ENCODE measurements around the gene C5. TPM values are rescaled to one million over a fixed set of nuclear protein-coding genes. Genes with fewer than 3 reads are reported as not detected.
A peak's percentile ranks its signal among the peaks of the same experiment; 100 is the strongest.

Gene C5
- total RNA-seq, 3 donors from 2014 or later: 0.58 to 3.8 (median 1.3) TPM

DNA sequence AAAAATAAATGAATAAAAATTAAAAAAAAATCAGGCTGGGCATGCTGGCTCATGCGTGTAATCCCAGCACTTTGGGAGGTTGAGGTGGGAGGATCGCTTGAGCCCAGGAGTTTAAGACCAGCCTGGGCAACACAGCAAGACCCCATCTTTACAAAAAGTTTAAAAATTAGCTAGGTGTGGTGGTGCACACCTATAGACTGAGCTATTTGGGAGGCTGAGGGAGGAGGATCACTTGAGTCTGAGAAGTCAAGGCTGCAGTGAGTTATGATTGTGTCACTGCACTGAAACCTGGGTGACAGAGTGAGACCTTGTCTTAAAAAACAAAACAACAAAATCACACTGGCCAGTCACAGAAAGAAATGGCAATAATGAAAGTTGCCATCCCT is 21.3 kb upstream of the C5 start:
- Histone ChIP-seq H3K4me3 (no peak overlapping the region), H3K9me3 (no peaks in the 10 kb centered on the region), H3K4me1 (ENCODE audit: low read depth) (peaks cover 9% of the 10 kb centered on the region), H3K36me3 (ENCODE audit: low read depth) (no peaks in the 10 kb centered on the region)
- ATAC-seq (no peak), DNase-seq (no peak)
- TF ChIP-seq, protein P1, sequence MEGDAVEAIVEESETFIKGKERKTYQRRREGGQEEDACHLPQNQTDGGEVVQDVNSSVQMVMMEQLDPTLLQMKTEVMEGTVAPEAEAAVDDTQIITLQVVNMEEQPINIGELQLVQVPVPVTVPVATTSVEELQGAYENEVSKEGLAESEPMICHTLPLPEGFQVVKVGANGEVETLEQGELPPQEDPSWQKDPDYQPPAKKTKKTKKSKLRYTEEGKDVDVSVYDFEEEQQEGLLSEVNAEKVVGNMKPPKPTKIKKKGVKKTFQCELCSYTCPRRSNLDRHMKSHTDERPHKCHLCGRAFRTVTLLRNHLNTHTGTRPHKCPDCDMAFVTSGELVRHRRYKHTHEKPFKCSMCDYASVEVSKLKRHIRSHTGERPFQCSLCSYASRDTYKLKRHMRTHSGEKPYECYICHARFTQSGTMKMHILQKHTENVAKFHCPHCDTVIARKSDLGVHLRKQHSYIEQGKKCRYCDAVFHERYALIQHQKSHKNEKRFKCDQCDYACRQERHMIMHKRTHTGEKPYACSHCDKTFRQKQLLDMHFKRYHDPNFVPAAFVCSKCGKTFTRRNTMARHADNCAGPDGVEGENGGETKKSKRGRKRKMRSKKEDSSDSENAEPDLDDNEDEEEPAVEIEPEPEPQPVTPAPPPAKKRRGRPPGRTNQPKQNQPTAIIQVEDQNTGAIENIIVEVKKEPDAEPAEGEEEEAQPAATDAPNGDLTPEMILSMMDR (IDR thresholded peaks at IDR 0.05): no peak
- intact Hi-C loops (cut with DNase I, micrococcal nuclease): no loop called here

DNA sequence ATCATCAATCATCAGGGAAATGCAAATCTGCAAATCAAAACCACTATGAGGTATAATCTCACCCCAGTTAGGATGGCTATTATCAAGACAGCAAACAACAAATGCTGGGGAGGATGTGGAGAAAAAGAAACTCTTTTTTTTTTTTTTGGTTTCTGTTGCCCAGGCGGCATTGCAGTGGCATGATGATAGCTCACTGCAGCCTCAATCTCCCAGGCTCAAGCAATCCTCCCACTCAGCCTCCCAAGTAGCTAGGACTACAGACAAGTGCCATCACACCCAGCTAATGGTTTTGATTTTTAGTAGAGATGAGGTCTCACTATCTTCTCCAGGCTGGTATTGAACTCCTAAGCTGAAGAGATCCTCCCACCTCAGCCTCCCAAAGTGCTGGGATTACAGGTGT is 19.3 kb upstream of the C5 start:
- TF ChIP-seq, protein P1 (IDR thresholded peaks at IDR 0.05): no peak
- H3K4me3 ChIP-seq: no peak overlapping the region
- no peaks in the 10 kb centered on the region for H3K9me3 ChIP-seq
- DNase-seq (no peak), ATAC-seq (no peak)
- intact Hi-C loops (cut with DNase I, micrococcal nuclease): loop anchor here in 1 of 2 donors (10.0 kb wide), 1 partner anchor 315 kb away; no protein-coding TSS in a partner anchor
- H3K36me3 ChIP-seq (ENCODE audit: low read depth): no peaks in the 10 kb centered on the region
- H3K4me1 ChIP-seq (ENCODE audit: low read depth): peaks cover 9% of the 10 kb centered on the region

DNA sequence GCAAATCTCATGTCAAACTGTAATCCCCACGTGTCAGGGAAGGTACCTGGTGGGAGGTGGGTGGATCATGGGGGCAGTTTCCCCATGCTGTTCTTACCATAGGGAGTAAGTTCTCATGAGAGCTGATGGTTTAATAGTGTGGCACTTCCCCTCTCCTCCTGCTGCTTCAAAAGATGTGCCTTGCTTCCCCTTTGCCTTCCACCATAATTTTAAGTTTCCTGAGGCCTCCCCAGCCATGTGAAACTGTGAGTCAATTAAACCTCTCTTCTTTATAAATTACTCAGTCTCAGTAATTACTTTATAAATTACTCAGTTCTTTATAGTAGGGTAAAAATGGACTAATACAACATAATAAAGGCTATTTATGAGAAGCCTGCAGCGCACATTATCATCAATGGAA is 17.6 kb upstream of the C5 start:
- H3K36me3 ChIP-seq (ENCODE audit: low read depth): no peaks in the 10 kb centered on the region
- no peaks in the 10 kb centered on the region for H3K4me1 ChIP-seq (ENCODE audit: low read depth)
- intact Hi-C loops (cut with DNase I, micrococcal nuclease): loop anchor here in 1 of 2 donors (10.0 kb wide), 1 partner anchor 313 kb away; no protein-coding TSS in a partner anchor
- DNase-seq (no peak), ATAC-seq (no peak)
- TF ChIP-seq, protein P1 (IDR thresholded peaks at IDR 0.05): no peak
- H3K9me3 ChIP-seq: no peaks in the 10 kb centered on the region
- no peak overlapping the region for H3K4me3 ChIP-seq

DNA sequence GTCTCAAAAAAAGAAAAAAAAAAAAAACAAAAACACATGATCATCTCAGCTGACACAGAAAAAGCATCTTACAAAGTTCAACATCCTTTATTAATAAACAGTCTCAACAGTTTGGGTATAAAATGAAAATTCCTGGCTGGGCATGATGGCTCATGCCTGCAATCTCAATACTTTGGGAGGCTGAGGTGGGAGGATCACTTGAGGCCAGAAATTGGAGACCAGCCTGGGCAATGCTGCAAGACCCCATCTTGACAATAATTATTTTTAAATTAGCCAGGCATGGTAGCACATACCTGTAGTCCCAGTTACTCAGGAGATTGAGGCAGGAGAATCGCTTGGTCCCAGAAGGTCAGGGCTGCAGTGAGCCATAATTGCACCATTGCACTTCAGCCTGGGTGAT is 16.8 kb upstream of the C5 start:
- ATAC-seq (no peak), DNase-seq (no peak)
- Histone ChIP-seq H3K36me3 (ENCODE audit: low read depth) (no peaks in the 10 kb centered on the region), H3K4me3 (no peak overlapping the region), H3K4me1 (ENCODE audit: low read depth) (no peaks in the 10 kb centered on the region), H3K9me3 (no peaks in the 10 kb centered on the region)
- TF ChIP-seq, protein P1 (IDR thresholded peaks at IDR 0.05): no peak
- intact Hi-C loops (cut with DNase I, micrococcal nuclease): loop anchor here in 1 of 2 donors (10.0 kb wide), 1 partner anchor 312 kb away; no protein-coding TSS in a partner anchor

DNA sequence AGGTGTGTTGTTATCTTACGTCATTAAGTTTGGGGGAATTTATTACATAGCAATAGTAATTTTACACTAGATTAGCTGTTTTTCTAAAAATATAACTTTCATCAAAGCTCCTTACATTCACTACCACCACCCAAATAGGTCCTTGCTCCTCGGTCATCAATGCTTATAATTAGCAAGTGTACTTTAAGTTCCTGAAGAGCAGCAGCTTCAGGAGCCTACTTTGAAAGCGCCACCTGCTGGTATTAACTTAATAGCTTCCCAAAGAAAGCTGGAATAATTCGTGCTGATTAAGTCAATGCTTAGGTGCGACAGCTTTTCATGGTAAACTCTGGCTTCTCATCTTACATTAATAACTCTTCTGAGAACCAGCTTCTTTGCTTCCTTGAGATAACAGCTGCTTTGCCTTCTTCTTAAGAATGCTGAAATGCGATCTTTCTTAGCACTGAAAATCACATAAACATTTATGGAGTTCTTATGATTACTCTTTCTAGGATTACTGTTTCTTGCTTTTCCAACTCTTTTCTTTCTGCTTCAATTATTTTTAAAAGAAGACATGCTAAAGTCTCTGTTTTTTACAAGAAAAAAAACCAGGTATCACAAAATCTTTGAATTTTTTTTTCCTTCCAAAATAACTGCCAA is 10.0 kb upstream of the C5 start:
- intact Hi-C loops (cut with DNase I, micrococcal nuclease): loop anchor here in 1 of 2 donors (10.0 kb wide), 1 partner anchor 305 kb away; no protein-coding TSS in a partner anchor
- Histone ChIP-seq H3K4me3 (no peak overlapping the region), H3K4me1 (ENCODE audit: low read depth) (no peaks in the 10 kb centered on the region), H3K9me3 (no peaks in the 10 kb centered on the region), H3K36me3 (ENCODE audit: low read depth) (no peaks in the 10 kb centered on the region)
- DNase-seq (peak in 1 of 3 donors; percentile 58), ATAC-seq (peak; percentile 42)
- TF ChIP-seq, protein P1 (IDR thresholded peaks at IDR 0.05): peak; percentile 38

All from mucosa of descending colon (tissue), 3 donors.